ENCODE data around the gene COL23A1.

Gene COL23A1

GRCh38 chr5:178398901-178399700 is 191.1 kb downstream of the COL23A1 start:
- DNase-seq (ENCODE audit: low read depth, low spot score): no peak

- no peak for DNase-seq (ENCODE audit: low read depth, low spot score)
These were observed 193.1 kb downstream of the COL23A1 start for GRCh38 chr5:178396796-178397720.

DNA sequence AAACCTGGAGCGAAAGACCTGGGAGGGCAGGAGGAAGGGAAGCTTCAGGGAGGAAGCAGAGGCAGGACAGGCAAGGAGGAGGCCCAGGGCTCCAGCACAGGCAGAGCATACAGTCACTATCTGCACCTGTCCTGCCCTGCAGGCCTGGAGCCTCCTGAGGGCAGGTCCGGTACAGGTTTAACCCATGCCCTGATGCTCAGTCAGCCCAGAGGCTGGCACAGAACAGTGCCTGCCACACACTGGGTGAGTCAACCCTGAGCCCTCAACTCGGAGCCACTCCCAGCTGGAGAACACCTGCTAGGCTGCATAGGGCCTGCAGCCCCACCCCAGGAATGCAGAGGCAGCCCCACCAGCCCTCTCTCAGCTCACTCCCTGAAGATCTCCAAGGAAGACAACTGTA is 196.1 kb downstream of the COL23A1 start:
- no peak for DNase-seq (ENCODE audit: low read depth, low spot score)

DNA sequence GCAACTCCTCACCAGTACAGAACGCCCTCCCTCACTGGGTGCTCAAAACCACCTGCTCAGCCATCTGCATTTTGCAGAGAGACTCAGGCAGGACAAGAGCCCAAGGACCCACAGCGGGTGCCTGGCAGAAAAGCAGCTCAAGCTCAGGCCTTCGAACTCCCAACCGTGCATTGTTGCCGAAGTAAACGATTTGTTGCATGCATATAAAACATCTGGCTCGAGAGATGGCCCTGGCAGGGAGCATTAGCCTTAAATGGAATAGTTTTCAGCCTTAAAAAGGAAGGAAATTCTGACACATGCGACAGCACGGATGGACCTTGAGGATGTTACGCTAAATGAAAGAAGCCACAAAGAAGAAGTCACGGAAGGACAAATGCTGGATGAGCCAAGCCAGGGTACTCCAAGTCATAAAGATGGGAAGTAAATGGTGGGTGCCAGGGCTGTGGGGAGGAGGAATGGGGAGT is 197.2 kb downstream of the COL23A1 start:
- no peak for DNase-seq (ENCODE audit: low read depth, low spot score)

DNA sequence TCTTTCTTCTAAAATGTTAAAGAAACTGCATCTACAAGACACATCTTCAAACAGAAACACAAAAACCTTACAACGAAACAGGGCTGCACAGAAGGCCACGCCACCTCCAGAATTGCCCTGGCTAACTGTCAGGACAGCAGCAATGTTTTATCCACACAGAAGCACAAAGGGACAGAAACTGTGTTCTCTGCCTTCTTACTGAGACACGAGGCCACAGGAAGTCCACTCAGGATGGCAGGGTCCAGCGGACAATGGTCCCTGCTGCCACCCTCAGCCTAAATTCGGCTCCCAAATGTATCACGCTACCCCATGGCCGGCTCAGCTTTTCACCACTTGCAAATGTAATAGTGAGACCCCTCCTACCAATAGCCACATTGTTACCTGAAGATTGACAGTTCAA is 197.8 kb downstream of the COL23A1 start:
- no peak for DNase-seq (ENCODE audit: low read depth, low spot score)

- DNase-seq (ENCODE audit: low read depth, low spot score): no peak
These were observed 198.7 kb downstream of the COL23A1 start for GRCh38 chr5:178391480-178391879.

DNA sequence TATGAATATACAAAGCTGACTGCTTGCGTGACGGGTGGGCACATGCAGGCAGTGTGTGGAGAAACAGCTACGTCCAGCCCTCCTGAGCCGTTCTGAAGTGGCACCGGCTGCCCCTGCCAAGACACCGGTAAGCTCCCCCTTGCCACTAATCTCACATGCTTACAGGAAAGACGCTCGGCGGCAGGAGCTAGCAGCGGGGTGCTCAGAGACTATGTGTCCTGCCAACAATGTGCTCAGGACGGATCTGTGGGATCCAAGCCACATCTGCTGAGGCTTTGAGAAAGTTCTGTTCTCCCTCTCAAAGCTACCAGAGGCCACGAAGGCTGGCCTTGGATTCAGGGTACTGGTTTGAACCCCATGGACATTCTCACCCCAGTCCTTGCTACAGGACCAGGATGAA is 200.4 kb downstream of the COL23A1 start:
- no peak for DNase-seq (ENCODE audit: low read depth, low spot score)

GRCh38 chr5:178389026-178389729 is 201.0 kb downstream of the COL23A1 start:
- DNase-seq (ENCODE audit: low read depth, low spot score): no peak

GRCh38 chr5:178388386-178389025 is 201.7 kb downstream of the COL23A1 start:
- DNase-seq (ENCODE audit: low read depth, low spot score): no peak

- no peak for DNase-seq (ENCODE audit: low read depth, low spot score)
These were observed 202.4 kb downstream of the COL23A1 start for GRCh38 chr5:178387856-178388190.

DNA sequence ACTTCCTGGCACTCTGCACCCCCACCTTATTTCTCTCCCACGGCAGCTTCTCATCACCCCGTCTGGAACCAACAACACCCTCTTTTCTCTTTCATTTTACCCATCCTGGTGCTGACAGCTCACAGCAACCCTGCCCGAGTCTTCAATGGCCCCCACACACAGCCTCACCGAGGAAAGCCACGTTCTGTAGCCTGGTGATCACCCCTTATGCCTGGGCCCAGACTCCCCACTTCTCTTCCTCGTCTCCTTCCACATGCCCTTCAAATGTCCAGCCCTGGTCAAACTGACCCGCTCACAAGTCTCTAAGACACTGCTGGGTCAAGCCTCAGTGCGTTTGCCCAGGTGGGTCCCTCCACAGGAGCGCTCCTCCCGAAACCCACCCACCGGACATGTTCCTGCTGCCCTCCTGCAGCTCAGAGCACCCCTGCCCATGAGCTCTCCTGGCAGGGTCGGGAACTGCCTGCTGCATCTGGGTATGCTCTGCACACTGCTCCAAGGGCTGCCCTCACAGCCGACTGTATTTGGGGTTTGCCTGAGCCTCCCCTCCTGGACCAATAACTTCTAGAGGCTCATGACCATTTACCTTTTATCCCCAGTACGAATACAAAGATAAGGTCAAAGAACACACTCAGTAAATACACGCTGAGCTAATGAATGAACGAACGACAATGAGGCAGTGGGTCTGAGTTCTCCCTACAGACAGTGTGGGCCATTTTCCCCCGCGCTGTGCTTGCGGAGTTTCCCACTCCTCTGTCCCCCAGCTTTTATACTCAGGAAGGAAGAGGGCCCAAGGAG is 202.9 kb downstream of the COL23A1 start:
- DNase-seq (ENCODE audit: low read depth, low spot score): no peak

- DNase-seq (ENCODE audit: low read depth, low spot score): no peak
These were observed 203.8 kb downstream of the COL23A1 start for GRCh38 chr5:178386336-178386931.

GRCh38 chr5:178385496-178385890 is 204.7 kb downstream of the COL23A1 start:
- DNase-seq (ENCODE audit: low read depth, low spot score): no peak

GRCh38 chr5:178384816-178385495 is 205.2 kb downstream of the COL23A1 start:
- DNase-seq (ENCODE audit: low read depth, low spot score): no peak

DNA sequence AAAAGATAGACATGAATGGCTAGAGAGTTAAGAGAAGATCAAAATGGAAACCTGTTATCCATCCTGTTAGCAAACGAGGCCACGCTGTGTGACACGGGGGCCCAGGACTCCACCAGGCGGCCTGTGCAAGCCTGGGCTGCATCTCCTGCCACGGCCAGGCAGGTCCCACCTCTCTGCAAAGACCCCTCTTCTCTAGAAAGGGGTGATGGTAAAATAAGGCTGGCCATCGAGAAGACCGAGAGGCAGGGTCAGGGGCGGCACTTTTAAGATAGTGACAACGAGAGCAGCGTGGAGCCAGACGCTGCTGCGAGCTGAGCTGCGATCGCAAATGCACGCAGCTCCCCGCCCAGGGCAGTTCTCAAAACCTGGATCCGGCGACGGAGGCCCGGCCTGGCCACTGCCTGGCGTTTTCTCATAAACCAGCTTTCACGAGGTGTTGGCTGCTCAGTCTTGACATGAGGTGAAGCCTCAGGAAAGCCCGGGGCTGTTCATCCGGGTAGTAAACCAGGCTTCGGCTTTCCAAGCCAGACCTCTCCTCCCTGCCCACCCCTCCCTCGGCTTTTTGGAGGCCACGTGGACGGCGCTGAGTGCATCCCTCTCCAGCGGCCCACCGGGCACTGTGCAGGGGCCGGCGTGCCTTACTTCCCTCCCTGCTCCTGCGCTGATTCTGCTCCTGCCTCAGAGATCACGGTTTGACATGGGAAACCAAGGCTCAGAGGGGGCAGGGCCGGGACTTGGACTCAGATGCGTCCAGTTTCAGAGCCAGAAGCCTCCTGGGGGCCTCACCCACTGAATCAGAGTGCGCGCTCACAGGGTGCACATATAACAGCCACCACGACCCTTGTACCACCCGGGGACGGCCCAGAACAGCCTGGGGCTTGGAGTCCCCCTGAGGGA is 206.0 kb downstream of the COL23A1 start:
- no peak for DNase-seq (ENCODE audit: low read depth, low spot score)

DNA sequence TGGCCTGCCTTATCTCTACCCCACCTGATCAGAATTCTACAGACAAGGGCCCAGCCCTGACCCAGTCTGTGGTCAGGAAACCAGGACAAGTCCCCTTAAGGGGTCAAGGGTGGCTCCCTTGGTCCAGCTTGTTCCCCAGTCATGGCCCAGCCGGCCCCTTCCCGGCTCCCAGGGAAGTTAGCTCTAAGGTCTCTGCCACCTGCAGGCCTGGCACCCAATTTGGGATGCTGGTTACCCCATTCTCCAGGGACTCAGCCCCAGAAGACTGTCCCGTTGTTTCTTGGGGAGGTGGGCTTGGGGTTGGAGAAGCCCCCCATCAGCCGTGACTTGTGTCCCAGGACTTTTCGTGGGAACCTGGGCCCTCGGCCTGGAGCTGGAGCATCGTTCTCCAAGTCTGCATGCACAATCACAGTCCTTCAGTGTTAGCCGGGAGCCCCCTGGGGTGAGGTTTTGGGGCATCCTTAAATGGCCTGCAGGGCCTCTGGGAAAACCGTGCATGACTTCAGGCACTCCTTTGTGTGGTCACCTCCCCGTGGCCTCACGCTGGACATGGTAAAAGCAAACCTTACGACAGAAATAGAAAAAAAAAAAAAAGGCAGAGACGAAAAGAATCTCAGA is 206.8 kb downstream of the COL23A1 start:
- DNase-seq (ENCODE audit: low read depth, low spot score): no peak

- DNase-seq (ENCODE audit: low read depth, low spot score): no peak
These were observed 207.4 kb downstream of the COL23A1 start for GRCh38 chr5:178382754-178383164.

Measured in iPS DF 19.7 (cell line).